Caco-2 (cell line): Measurements from ENCODE around the gene KIF1C. TPM values are rescaled to one million over a fixed set of nuclear protein-coding genes. Genes with fewer than 3 reads are reported as not detected.
A peak's percentile ranks its signal among the peaks of the same experiment; 100 is the strongest.

Experiments used
- BruUV-seq: library from RNA; stranded (reverse); fragments of 400-500 nt; replicated peaks from 2 replicates; lab custom pipeline; 2021; lab: Mats Ljungman, UMichigan
- CTCF ChIA-PET: fragments of 300-600 bp; sonication (Branson Sonifier 250); formaldehyde crosslinking; loops from one replicate; lab custom pipeline; 2022; ENCODE audit warnings: antibody characterized with exemption; lab: Charles Lee
- POLR2A ChIA-PET: fragments of 300-600 bp; sonication (Branson Sonifier 250); formaldehyde crosslinking; loops from one replicate; lab custom pipeline; 2022; ENCODE audit warnings: antibody characterized with exemption; lab: Charles Lee
- DNase-seq, 2 experiments: peaks; one replicate each; pipeline versions ENCODE4 v3.0.0 to v3.0.0-alpha.2; 2020 to 2022
- H3K27me3 ChIP-seq: replicated peaks from 2 replicates; pipeline ENCODE4 v1.6.0; 2011; ENCODE audit warnings: low read length; ENCODE audit not compliant: control insufficient read depth, insufficient read depth
- H3K36me3 ChIP-seq: 2 replicates; pipeline ENCODE4 v1.5.1; 2011; ENCODE audit warnings: low read length; ENCODE audit not compliant: control insufficient read depth, insufficient read depth
- H3K4me1 ChIP-seq: fragments of 250-450 bp; sonication (Bioruptor Pico); 2 replicates; pipeline ENCODE4 v1.5.1; 2020; ENCODE audit warnings: mild to moderate bottlenecking
- H3K4me3 ChIP-seq: 2 replicates; pipeline ENCODE4 v1.5.1; 2011; ENCODE audit warnings: low read depth, mild to moderate bottlenecking, control low read depth, low read length
- H3K9me3 ChIP-seq: fragments of 250-450 bp; sonication (Bioruptor Pico); 2 replicates; pipeline ENCODE4 v1.5.1; 2020; ENCODE audit warnings: mild to moderate bottlenecking, moderate library complexity
- H3K27ac Mint-ChIP-seq: one replicate; pipeline ENCODE4 v1.8.0; 2022; ENCODE audit warnings: mixed read lengths; ENCODE audit not compliant: unreplicated experiment
- H3K27me3 Mint-ChIP-seq: one replicate; pipeline ENCODE4 v1.8.0; 2022; ENCODE audit warnings: mixed read lengths; ENCODE audit not compliant: insufficient read depth, unreplicated experiment
- H3K36me3 Mint-ChIP-seq: one replicate; pipeline ENCODE4 v1.8.0; 2022; ENCODE audit warnings: mild to moderate bottlenecking, mixed read lengths; ENCODE audit not compliant: insufficient read depth, unreplicated experiment
- H3K4me1 Mint-ChIP-seq: one replicate; pipeline ENCODE4 v1.8.0; 2022; ENCODE audit warnings: low read depth, mixed read lengths; ENCODE audit not compliant: unreplicated experiment
- H3K4me3 Mint-ChIP-seq: one replicate; pipeline ENCODE4 v1.8.0; 2022; ENCODE audit warnings: mild to moderate bottlenecking, moderate library complexity, mixed read lengths; ENCODE audit not compliant: unreplicated experiment
- H3K9me3 Mint-ChIP-seq: one replicate; pipeline ENCODE4 v1.8.0; 2022; ENCODE audit warnings: mixed read lengths; ENCODE audit not compliant: unreplicated experiment
- intact Hi-C: fragments of 100-400 bp; cut with micrococcal nuclease; formaldehyde crosslinking; loops from one replicate; pipeline ENCODE4 v1.10.0; 2022; ENCODE audit not compliant: unreplicated experiment
- total RNA-seq: library from RNA; stranded (reverse); gene quantifications from 2 replicates; pipeline ENCODE4 v1.2.3, GENCODE V29; 2022
- TF ChIP-seq, protein P1 (sequence below), 2 experiments: fragments of 200-600 bp in 1 of 2; IDR thresholded peaks; 1 replicate in 1 of 2; 2 replicates in 1 of 2; pipeline versions ENCODE4 v1.5.1 to v1.8.0; 2011 to 2022; ENCODE audit warnings: antibody characterized with exemption in 1 of 2, control low read depth in 1 of 2, inconsistent platforms in 1 of 2, low read depth in 1 of 2, low read length in 1 of 2, mild to moderate bottlenecking in 1 of 2, moderate library complexity in 1 of 2; ENCODE audit not compliant: insufficient read depth in 1 of 2, severe bottlenecking in 1 of 2, unreplicated experiment in 1 of 2

The KIF1C gene
- total RNA-seq, 1 experiment from 2014 or later: 87.5 TPM

DNA sequence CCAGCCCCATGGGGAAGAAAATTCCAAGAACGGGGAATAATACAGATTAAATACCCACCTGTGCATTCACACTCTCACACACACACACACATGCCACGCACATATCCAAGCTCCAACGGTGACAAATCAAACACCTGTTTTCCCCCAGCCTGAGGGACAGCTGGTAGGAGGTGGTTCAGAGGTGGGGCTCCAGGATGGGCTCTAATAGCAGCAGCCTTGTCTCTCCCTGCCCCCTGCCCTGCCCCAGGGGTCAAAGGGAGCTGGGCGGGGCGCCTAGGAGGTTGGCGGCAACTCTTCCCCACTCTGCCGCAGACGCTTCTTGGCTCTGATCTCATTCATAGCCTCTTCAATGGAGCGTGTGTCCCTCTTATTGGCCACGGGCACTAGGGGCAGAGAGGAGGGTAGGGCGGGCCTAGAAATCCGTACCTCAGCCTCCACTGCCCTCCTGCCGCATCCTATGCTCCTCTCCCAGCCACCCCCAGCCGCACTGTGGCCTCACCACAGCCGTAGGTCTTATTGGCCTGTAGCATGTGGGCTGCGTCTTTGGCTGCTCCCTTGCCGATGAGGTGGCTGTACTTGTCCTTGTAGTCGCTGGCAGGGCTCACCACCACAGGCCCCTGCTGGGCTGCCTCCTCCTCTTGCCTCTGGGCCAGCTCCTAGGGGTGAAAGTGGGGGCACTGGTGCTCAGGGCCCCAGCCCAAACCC is 38.3 kb upstream of the KIF1C start:
- Mint-ChIP-seq H3K4me1 (peaks cover 9% of the 10 kb centered on the region), H3K9me3 (no peaks in the 10 kb centered on the region), H3K27ac (no peak overlapping the region), H3K4me3 (no peak overlapping the region), H3K36me3 (peaks cover 11% of the 10 kb centered on the region), H3K27me3 (no peaks in the 10 kb centered on the region)
- ChIA-PET POLR2A (no interaction called here), CTCF (no interaction called here)
- no peak for DNase-seq
- Histone ChIP-seq H3K36me3 (no peaks in the 10 kb centered on the region), H3K4me3 (no peak overlapping the region), H3K9me3 (no peaks in the 10 kb centered on the region), H3K27me3 (no peaks in the 10 kb centered on the region), H3K4me1 (no peaks in the 10 kb centered on the region)
- TSS peak; percentile 79 for BruUV-seq
- intact Hi-C loops: no loop called here
- TF ChIP-seq, protein P1, sequence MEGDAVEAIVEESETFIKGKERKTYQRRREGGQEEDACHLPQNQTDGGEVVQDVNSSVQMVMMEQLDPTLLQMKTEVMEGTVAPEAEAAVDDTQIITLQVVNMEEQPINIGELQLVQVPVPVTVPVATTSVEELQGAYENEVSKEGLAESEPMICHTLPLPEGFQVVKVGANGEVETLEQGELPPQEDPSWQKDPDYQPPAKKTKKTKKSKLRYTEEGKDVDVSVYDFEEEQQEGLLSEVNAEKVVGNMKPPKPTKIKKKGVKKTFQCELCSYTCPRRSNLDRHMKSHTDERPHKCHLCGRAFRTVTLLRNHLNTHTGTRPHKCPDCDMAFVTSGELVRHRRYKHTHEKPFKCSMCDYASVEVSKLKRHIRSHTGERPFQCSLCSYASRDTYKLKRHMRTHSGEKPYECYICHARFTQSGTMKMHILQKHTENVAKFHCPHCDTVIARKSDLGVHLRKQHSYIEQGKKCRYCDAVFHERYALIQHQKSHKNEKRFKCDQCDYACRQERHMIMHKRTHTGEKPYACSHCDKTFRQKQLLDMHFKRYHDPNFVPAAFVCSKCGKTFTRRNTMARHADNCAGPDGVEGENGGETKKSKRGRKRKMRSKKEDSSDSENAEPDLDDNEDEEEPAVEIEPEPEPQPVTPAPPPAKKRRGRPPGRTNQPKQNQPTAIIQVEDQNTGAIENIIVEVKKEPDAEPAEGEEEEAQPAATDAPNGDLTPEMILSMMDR (IDR thresholded peaks at IDR 0.05; ENCODE audit: insufficient read depth in 1 of 2, low read depth in 1 of 2, low read length in 1 of 2, severe bottlenecking in 1 of 2, unreplicated experiment in 1 of 2): no peak

DNA sequence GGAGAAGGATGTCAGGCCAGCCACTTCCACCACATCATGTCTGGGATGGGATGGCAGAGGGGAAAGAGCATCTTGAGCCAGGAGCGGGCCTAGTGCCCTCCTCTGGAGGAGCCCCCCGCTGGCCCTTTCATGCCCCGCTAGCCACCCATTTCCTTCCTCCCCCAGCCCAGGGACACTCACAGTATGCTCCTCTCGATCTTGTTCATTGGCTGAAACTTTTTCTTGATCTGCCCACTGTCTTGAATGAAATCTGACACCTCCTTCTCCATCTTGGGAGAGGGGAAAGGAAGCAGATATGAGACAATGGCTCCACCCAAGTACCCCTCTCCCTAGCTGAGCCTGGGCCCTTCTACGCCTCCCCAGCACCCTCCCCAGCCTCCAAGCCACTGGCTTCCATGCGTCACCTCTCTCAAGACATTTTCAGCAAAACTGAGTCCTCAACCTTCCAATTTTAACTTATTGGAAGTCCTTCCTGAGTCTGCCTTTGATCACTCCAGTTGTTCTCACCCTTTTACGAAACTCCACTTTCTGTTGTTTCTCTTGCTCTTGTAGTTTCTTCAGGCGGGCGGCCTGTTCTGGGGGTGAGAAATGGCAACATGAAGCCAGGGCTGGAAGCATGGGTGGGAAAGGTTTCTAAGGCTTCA is 37.3 kb upstream of the KIF1C start:
- Mint-ChIP-seq H3K27ac (no peak overlapping the region), H3K9me3 (no peaks in the 10 kb centered on the region), H3K4me1 (peaks cover 9% of the 10 kb centered on the region), H3K4me3 (no peak overlapping the region), H3K27me3 (no peaks in the 10 kb centered on the region), H3K36me3 (peaks cover 20% of the 10 kb centered on the region)
- intact Hi-C loops: no loop called here
- CTCF ChIA-PET: no interaction called here
- DNase-seq: no peak
- Histone ChIP-seq H3K36me3 (no peaks in the 10 kb centered on the region), H3K27me3 (no peaks in the 10 kb centered on the region), H3K9me3 (no peaks in the 10 kb centered on the region), H3K4me1 (no peaks in the 10 kb centered on the region), H3K4me3 (no peak overlapping the region)
- BruUV-seq: no TSS peak
- POLR2A ChIA-PET: no interaction called here
- TF ChIP-seq, protein P1 (IDR thresholded peaks at IDR 0.05; ENCODE audit: insufficient read depth in 1 of 2, low read depth in 1 of 2, low read length in 1 of 2, severe bottlenecking in 1 of 2, unreplicated experiment in 1 of 2): no peak

DNA sequence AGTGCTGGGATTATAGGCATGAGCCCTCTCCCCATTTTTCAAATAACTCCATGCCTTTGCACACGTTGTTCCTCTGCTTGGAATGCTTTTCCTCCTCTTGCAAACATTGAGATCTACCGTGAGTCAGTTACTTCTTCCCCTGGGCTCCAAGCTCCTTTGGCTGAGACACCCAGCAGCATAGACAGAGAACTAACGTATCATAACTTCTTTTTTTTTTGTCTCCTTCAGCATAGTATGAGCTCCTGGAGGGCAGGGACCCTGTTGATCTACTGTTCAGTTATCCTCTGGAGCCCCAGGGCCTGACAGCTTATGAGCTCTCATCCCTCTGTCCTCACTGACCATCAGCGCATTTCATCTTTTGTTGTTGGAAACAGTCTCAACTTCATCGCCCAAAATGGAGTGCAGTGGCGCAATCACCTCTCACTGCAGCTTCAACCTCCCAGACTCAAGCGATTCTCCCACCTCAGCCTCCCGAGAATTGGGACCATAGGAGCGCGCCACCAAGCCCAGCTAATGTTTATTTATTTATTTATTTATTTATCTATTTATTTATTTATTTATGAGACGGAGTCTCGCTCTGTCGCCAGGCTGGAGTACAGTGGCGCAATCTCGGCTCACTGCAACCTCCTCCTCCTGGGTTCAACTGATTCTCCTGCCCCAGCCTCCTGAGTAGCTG is 32.3 kb upstream of the KIF1C start:
- POLR2A ChIA-PET: interaction anchor here (3.0 kb wide), 1 partner anchor 26 kb away, joined by 54 read pairs; the partner anchor contains the start of genes RNF167 and SLC25A11
- peaks cover 8% of the 10 kb centered on the region for H3K36me3 Mint-ChIP-seq
- intact Hi-C loops: no loop called here
- TF ChIP-seq, protein P1 (IDR thresholded peaks at IDR 0.05; ENCODE audit: insufficient read depth in 1 of 2, low read depth in 1 of 2, low read length in 1 of 2, severe bottlenecking in 1 of 2, unreplicated experiment in 1 of 2): no peak
- peaks cover 4% of the 10 kb centered on the region for H3K4me1 Mint-ChIP-seq
- no peaks in the 10 kb centered on the region for H3K36me3 ChIP-seq
- H3K9me3 ChIP-seq: no peaks in the 10 kb centered on the region
- peaks cover 4% of the 10 kb centered on the region; the same call in 1 of the 2 replicates for H3K4me1 ChIP-seq
- no TSS peak for BruUV-seq
- no peak for DNase-seq
- no peak overlapping the region for H3K4me3 Mint-ChIP-seq
- CTCF ChIA-PET: no interaction called here
- no peaks in the 10 kb centered on the region for H3K27me3 ChIP-seq
- H3K9me3 Mint-ChIP-seq: no peaks in the 10 kb centered on the region
- H3K4me3 ChIP-seq: no peak overlapping the region
- no peaks in the 10 kb centered on the region for H3K27me3 Mint-ChIP-seq
- no peak overlapping the region for H3K27ac Mint-ChIP-seq
